ENCODE data around the gene PROSER2.

Gene PROSER2

GRCh38 chr10:11865561-11865960 lies 42.4 kb downstream of the PROSER2 start:
- no peak overlapping the region for H3K9ac ChIP-seq (ENCODE audit: low read length)
- H3K4me3 ChIP-seq (ENCODE audit: low read length) = no peak overlapping the region
- H3K36me3 ChIP-seq (ENCODE audit: control insufficient read depth, insufficient read depth, low read length) = no peaks in the 10 kb centered on the region
- no peak overlapping the region for H3K27ac ChIP-seq (ENCODE audit: low read depth, low read length)
- H3K4me1 ChIP-seq (ENCODE audit: control insufficient read depth, insufficient read depth, low read length) = no peaks in the 10 kb centered on the region
- H3K27me3 ChIP-seq (ENCODE audit: control insufficient read depth, insufficient read depth, low read length) = no peaks in the 10 kb centered on the region

GRCh38 chr10:11866199-11866925 lies 43.2 kb downstream of the PROSER2 start:
- Histone ChIP-seq H3K27me3 (ENCODE audit: control insufficient read depth, insufficient read depth, low read length) (no peaks in the 10 kb centered on the region), H3K27ac (ENCODE audit: low read depth, low read length) (no peak overlapping the region), H3K36me3 (ENCODE audit: control insufficient read depth, insufficient read depth, low read length) (no peaks in the 10 kb centered on the region), H3K4me3 (ENCODE audit: low read length) (no peak overlapping the region), H3K4me1 (ENCODE audit: control insufficient read depth, insufficient read depth, low read length) (no peaks in the 10 kb centered on the region), H3K9ac (ENCODE audit: low read length) (no peak overlapping the region)

GRCh38 chr10:11869219-11869618 lies 46.1 kb downstream of the PROSER2 start:
- Histone ChIP-seq H3K27me3 (ENCODE audit: control insufficient read depth, insufficient read depth, low read length) (no peaks in the 10 kb centered on the region), H3K27ac (ENCODE audit: low read depth, low read length) (no peak overlapping the region), H3K4me3 (ENCODE audit: low read length) (no peak overlapping the region), H3K9ac (ENCODE audit: low read length) (no peak overlapping the region), H3K4me1 (ENCODE audit: control insufficient read depth, insufficient read depth, low read length) (no peaks in the 10 kb centered on the region), H3K36me3 (ENCODE audit: control insufficient read depth, insufficient read depth, low read length) (no peaks in the 10 kb centered on the region)

GRCh38 chr10:11869743-11870460 lies 46.7 kb downstream of the PROSER2 start:
- no peaks in the 10 kb centered on the region for H3K4me1 ChIP-seq (ENCODE audit: control insufficient read depth, insufficient read depth, low read length)
- H3K27me3 ChIP-seq (ENCODE audit: control insufficient read depth, insufficient read depth, low read length) = no peaks in the 10 kb centered on the region
- H3K36me3 ChIP-seq (ENCODE audit: control insufficient read depth, insufficient read depth, low read length) = no peaks in the 10 kb centered on the region
- H3K27ac ChIP-seq (ENCODE audit: low read depth, low read length) = no peak overlapping the region
- H3K4me3 ChIP-seq (ENCODE audit: low read length) = no peak overlapping the region
- H3K9ac ChIP-seq (ENCODE audit: low read length) = no peak overlapping the region

- no peak overlapping the region for H3K4me3 ChIP-seq (ENCODE audit: low read length)
- H3K27ac ChIP-seq (ENCODE audit: low read depth, low read length) = no peak overlapping the region
- no peak overlapping the region for H3K9ac ChIP-seq (ENCODE audit: low read length)
- H3K4me1 ChIP-seq (ENCODE audit: control insufficient read depth, insufficient read depth, low read length) = no peaks in the 10 kb centered on the region
- H3K36me3 ChIP-seq (ENCODE audit: control insufficient read depth, insufficient read depth, low read length) = no peaks in the 10 kb centered on the region
- H3K27me3 ChIP-seq (ENCODE audit: control insufficient read depth, insufficient read depth, low read length) = no peaks in the 10 kb centered on the region
These were observed 47.3 kb downstream of the PROSER2 start for GRCh38 chr10:11870461-11870780.

- no peaks in the 10 kb centered on the region for H3K27me3 ChIP-seq (ENCODE audit: control insufficient read depth, insufficient read depth, low read length)
- H3K4me1 ChIP-seq (ENCODE audit: control insufficient read depth, insufficient read depth, low read length) = peaks cover 2% of the 10 kb centered on the region
- no peaks in the 10 kb centered on the region for H3K36me3 ChIP-seq (ENCODE audit: control insufficient read depth, insufficient read depth, low read length)
- H3K4me3 ChIP-seq (ENCODE audit: low read length) = no peak overlapping the region
- no peak overlapping the region for H3K9ac ChIP-seq (ENCODE audit: low read length)
- no peak overlapping the region for H3K27ac ChIP-seq (ENCODE audit: low read depth, low read length)
These were observed 47.8 kb downstream of the PROSER2 start for GRCh38 chr10:11870900-11871400.

GRCh38 chr10:11871466-11871865 lies 48.3 kb downstream of the PROSER2 start:
- Histone ChIP-seq H3K4me1 (ENCODE audit: control insufficient read depth, insufficient read depth, low read length) (peaks cover 4% of the 10 kb centered on the region), H3K27me3 (ENCODE audit: control insufficient read depth, insufficient read depth, low read length) (no peaks in the 10 kb centered on the region), H3K36me3 (ENCODE audit: control insufficient read depth, insufficient read depth, low read length) (no peaks in the 10 kb centered on the region), H3K9ac (ENCODE audit: low read length) (no peak overlapping the region), H3K27ac (ENCODE audit: low read depth, low read length) (no peak overlapping the region), H3K4me3 (ENCODE audit: low read length) (no peak overlapping the region)

GRCh38 chr10:11874568-11875493 lies 51.7 kb downstream of the PROSER2 start:
- H3K27me3 ChIP-seq (ENCODE audit: control insufficient read depth, insufficient read depth, low read length) = no peaks in the 10 kb centered on the region
- H3K4me1 ChIP-seq (ENCODE audit: control insufficient read depth, insufficient read depth, low read length) = peaks cover 4% of the 10 kb centered on the region
- H3K27ac ChIP-seq (ENCODE audit: low read depth, low read length) = no peak overlapping the region
- no peak overlapping the region for H3K4me3 ChIP-seq (ENCODE audit: low read length)
- no peak overlapping the region for H3K9ac ChIP-seq (ENCODE audit: low read length)
- H3K36me3 ChIP-seq (ENCODE audit: control insufficient read depth, insufficient read depth, low read length) = no peaks in the 10 kb centered on the region

GRCh38 chr10:11875494-11876281 lies 52.5 kb downstream of the PROSER2 start:
- Histone ChIP-seq H3K27me3 (ENCODE audit: control insufficient read depth, insufficient read depth, low read length) (no peaks in the 10 kb centered on the region), H3K27ac (ENCODE audit: low read depth, low read length) (no peak overlapping the region), H3K9ac (ENCODE audit: low read length) (no peak overlapping the region), H3K36me3 (ENCODE audit: control insufficient read depth, insufficient read depth, low read length) (no peaks in the 10 kb centered on the region), H3K4me3 (ENCODE audit: low read length) (no peak overlapping the region), H3K4me1 (ENCODE audit: control insufficient read depth, insufficient read depth, low read length) (peaks cover 4% of the 10 kb centered on the region)

GRCh38 chr10:11876324-11876723 lies 53.2 kb downstream of the PROSER2 start:
- no peaks in the 10 kb centered on the region for H3K36me3 ChIP-seq (ENCODE audit: control insufficient read depth, insufficient read depth, low read length)
- no peak overlapping the region for H3K4me3 ChIP-seq (ENCODE audit: low read length)
- no peak overlapping the region for H3K9ac ChIP-seq (ENCODE audit: low read length)
- no peak overlapping the region for H3K27ac ChIP-seq (ENCODE audit: low read depth, low read length)
- no peaks in the 10 kb centered on the region for H3K27me3 ChIP-seq (ENCODE audit: control insufficient read depth, insufficient read depth, low read length)
- peaks cover 4% of the 10 kb centered on the region for H3K4me1 ChIP-seq (ENCODE audit: control insufficient read depth, insufficient read depth, low read length)

GRCh38 chr10:11876805-11877590 lies 53.8 kb downstream of the PROSER2 start:
- Histone ChIP-seq H3K27ac (ENCODE audit: low read depth, low read length) (no peak overlapping the region), H3K4me1 (ENCODE audit: control insufficient read depth, insufficient read depth, low read length) (peaks cover 4% of the 10 kb centered on the region), H3K9ac (ENCODE audit: low read length) (no peak overlapping the region)

More at GRCh38 chr10:11876805-11877590, 53.8 kb downstream of the PROSER2 start:
- no peaks in the 10 kb centered on the region for H3K36me3 ChIP-seq (ENCODE audit: control insufficient read depth, insufficient read depth, low read length)
- H3K4me3 ChIP-seq (ENCODE audit: low read length) = no peak overlapping the region
- H3K27me3 ChIP-seq (ENCODE audit: control insufficient read depth, insufficient read depth, low read length) = no peaks in the 10 kb centered on the region

Measured in rectal smooth muscle tissue (tissue), 1 donor.